ENCODE data around the gene ZBTB17. TPM values are rescaled to one million over a fixed set of nuclear protein-coding genes. Genes with fewer than 3 reads are reported as not detected.

ZBTB17 gene
- total and polyA plus RNA-seq, 11 donors = 14.5 to 29.2 (median 22.1) TPM

- Histone ChIP-seq H3K9me3 (no peaks in the 10 kb centered on the region), H3K36me3 (peaks cover 0 to 10% (median 0%) of the 10 kb centered on the region in 9 donors), H3K4me1 (peaks cover 0 to 56% (median 36%) of the 10 kb centered on the region in 12 donors), H3K27ac (peak overlapping the region; percentile 88 to 99 (median 97)), H3K27me3 (peaks cover 0 to 5% (median 0%) of the 10 kb centered on the region in 9 donors), H3K4me3 (peak overlapping the region; percentile 27 to 81 (median 66))
- 46 to 54% (median 50%) methylated on average over 12 to 17 of the region's 17 CpGs for WGBS, 4 donors
- ATAC-seq (no peak), DNase-seq (peak in 4 of 5 donors; percentile 71 to 80 (median 74))
- intact Hi-C loops (cut with DNase I) = no loop called here
- TF ChIP-seq CTCF (IDR thresholded peaks at IDR 0.05) (no peak), POLR2A (IDR thresholded peaks at IDR 0.05) (peak in 1 of 2 donors; percentile 26)
Observed at GRCh38 chr1:16014509-16015482, 38.9 kb upstream of the ZBTB17 start.

- 18 to 38% (median 28%) methylated on average over 4 of the region's 4 CpGs for WGBS, 4 donors
- Histone ChIP-seq H3K27ac (peak overlapping the region; percentile 88 to 99 (median 97)), H3K9me3 (no peaks in the 10 kb centered on the region), H3K4me3 (peak overlapping the region in 7 of 12 donors; percentile 9 to 81 (median 67)), H3K36me3 (peaks cover 0 to 10% (median 0%) of the 10 kb centered on the region in 9 donors), H3K4me1 (peaks cover 0 to 48% (median 32%) of the 10 kb centered on the region in 12 donors), H3K27me3 (peaks cover 0 to 5% (median 0%) of the 10 kb centered on the region in 9 donors)
- intact Hi-C loops (cut with DNase I) = no loop called here
- no peak for DNase-seq
- no peak for ATAC-seq
- TF ChIP-seq POLR2A (IDR thresholded peaks at IDR 0.05) (peak in 1 of 2 donors; percentile 20), CTCF (IDR thresholded peaks at IDR 0.05) (no peak)
Observed at GRCh38 chr1:16013908-16014258, 38.0 kb upstream of the ZBTB17 start.

- peaks cover 0 to 10% (median 0%) of the 10 kb centered on the region in 9 donors for H3K36me3 ChIP-seq
- peaks cover 0 to 44% (median 27%) of the 10 kb centered on the region in 12 donors for H3K4me1 ChIP-seq
- TF ChIP-seq CTCF (IDR thresholded peaks at IDR 0.05) (no peak), POLR2A (IDR thresholded peaks at IDR 0.05) (peak in 1 of 2 donors; percentile 65)
- H3K9me3 ChIP-seq = no peaks in the 10 kb centered on the region
- peak overlapping the region in 11 of 12 donors; percentile 7 to 81 (median 48) for H3K4me3 ChIP-seq
- H3K27ac ChIP-seq = peak overlapping the region; percentile 88 to 99 (median 97)
- intact Hi-C loops (cut with DNase I) = no loop called here
- 11 to 15% (median 13%) methylated on average over 13 to 28 of the region's 28 CpGs for WGBS, 4 donors
- ATAC-seq (peak; percentile 40 to 55 (median 48)), DNase-seq (peak; percentile 83 to 92 (median 86))
- peaks cover 0 to 5% (median 0%) of the 10 kb centered on the region in 9 donors for H3K27me3 ChIP-seq
Observed at GRCh38 chr1:16013220-16013907, 37.5 kb upstream of the ZBTB17 start.

Measured in heart left ventricle (tissue), 16 donors.